GM21381 (cell line): ENCODE measurements around the gene RNF114.
"Not testable (repeated sequence)": the region's sequence is repeated elsewhere in the genome, so short reads cannot be mapped to it uniquely, and the experiment has no call there.

Experiments
- ATAC-seq: cut with Tn5 transposase; IDR thresholded peaks from one replicate; pipeline ENCODE4 v1.9.1; 2021; ENCODE audit warnings: mild to moderate bottlenecking, moderate library complexity; ENCODE audit not compliant: unreplicated experiment

RNF114 gene, protein sequence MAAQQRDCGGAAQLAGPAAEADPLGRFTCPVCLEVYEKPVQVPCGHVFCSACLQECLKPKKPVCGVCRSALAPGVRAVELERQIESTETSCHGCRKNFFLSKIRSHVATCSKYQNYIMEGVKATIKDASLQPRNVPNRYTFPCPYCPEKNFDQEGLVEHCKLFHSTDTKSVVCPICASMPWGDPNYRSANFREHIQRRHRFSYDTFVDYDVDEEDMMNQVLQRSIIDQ

DNA sequence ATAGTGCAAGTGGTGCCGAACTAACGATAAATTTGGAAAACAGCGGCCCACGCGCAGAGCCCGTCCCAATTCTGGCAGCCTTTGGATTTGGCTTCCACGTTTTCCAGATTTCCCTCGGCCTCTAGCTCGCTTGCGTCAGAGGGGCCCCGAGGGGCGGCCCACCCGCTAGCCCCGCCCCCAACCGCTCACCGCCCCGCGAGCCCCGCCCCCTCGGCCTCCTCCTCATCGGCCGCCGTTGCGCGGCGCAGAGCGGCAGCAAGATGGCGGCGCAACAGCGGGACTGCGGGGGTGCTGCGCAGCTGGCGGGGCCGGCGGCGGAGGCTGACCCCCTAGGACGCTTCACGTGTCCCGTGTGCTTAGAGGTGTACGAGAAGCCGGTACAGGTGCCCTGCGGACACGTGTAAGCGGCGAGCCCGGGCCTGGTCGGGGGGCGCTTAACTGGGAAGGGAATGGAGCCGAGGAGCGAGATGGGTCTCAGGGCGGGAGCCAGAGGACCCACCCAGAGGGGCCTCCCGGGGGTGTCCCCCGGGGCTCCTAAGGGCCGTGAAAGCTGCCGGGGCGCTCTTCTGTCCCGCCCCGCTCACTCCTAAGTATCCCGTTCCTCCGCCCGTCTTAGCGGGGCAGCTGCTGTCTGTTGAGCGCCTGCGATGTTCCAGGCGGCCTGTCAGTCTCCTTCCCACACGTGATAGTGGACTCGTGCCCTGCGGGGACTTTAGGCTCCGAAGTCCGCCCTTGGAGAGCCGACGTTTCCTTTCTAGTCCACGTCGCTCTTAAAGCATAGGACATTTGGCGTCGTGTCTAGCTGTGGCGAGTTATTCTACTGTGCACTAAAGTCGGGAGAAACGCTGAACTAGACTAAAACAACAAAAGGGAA lies at the start of gene RNF114:
RNF114 (plus strand) TSS at position 245 of the 874 bp plus-strand sequence; CDS start at position 261, 16 bp downstream.
- ATAC-seq: peak; percentile 68

DNA sequence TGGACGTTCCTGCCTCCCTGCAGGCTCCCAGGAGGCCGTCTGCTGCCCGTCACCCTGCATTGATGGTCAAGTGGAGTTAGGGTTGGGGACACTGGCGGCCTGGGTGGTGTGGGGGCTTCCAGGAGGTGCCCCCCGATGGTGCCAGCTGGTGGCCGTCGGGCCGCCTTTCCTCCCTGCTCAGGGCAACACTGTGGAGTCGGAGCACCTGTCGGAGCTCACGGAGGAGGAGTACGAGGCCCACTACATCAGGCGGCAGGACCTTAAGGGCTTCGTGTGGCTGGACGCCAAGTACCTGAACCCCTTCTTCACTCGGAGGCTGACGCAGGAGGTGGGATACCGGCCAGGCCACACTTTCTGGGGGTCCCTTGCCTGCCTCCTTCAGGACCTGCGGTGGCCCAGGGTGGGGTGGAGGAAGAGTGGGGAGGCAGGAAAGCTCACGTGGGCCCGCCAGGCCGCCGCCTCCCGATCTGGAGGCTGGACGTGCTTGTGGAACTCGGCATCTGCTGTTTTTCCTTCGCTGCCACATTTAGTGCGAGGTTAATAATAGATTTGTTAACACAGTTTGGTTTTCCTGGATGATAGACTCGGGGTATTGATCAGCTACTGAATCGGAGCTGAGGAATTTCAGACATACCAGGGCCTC lies 49.5 kb upstream of the RNF114 start:
- ATAC-seq: no peak

DNA sequence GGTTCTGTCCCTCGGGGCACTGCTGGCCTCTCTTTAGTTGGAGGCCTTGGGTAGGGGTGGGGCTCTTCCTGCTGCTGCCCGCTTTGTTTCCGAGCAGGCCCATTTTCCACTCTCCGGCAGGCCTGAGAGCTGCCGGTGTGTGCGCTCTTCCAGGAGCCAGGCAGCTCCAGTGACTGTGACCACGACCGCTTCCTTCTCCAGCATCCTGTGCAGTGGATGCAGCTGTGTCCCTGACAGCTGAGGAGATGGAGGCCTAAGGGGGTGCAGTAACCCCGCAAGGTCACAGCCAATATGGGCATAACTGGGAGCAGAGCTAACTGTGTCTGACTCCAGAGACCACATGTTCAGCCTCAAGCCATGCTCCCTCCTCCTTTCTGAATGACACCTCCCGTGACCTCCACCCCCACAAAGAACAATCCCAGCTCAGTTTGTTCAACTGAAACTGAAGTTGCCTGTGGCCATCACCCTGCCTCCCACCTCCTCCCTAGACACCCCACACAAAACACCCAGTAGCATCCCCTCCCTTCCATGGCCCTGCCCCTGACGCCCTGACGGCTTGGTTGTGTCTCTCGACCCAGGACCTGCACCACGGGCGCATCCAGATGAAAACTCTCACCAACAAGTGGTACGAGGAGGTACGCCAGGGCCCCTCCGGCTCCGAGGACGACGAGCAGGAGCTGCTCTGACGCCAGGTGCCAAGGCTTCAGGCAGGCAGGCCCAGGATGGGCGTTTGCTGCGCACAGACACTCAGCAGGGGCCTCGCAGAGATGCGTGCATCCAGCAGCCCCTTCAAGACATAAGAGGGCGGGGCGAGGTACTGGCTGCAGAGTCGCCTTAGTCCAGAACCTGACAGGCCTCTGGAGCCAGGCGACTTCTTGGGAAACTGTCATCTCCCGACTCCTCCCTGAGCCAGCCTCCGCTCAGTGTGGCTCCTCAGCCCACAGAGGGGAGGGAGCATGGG lies 48.7 kb upstream of the RNF114 start:
- no peak for ATAC-seq

DNA sequence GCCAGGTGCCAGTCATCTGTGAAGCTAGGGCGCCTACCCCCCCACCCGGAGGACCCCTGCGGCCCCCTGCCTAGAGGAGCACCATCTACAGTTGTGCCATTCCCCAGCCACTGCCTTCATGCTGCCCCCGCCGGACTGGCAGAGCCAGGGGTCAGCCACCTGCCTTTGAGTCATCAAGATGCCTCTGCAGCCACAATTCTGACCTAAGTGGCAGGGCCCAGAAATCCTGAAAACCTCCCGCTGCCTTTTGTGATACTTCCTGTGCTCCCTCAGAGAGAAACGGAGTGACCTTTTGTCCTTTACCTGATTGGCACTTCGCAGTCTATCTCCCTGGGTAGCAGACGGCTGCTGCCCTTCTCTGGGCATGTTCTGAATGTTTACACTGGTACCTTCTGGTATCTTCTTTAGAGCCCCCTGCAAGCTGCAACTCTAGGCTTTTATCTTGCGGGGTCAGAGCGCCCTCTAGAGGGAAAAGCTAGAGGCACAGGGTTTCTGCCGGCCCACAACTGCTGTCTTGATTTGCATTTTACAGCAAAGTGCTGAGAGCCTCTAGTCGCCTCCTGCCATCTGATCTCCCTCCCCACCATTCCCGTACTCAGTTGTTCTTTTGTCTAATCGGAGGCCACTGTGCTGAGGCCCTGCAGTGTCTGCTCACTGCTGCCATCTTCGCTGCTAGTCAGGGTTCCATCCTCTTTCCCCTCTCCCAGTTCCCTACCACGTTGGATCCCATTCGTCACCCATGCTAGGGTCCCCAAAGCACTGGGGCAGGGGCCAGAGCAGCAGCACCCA lies 47.8 kb upstream of the RNF114 start:
- no peak for ATAC-seq

DNA sequence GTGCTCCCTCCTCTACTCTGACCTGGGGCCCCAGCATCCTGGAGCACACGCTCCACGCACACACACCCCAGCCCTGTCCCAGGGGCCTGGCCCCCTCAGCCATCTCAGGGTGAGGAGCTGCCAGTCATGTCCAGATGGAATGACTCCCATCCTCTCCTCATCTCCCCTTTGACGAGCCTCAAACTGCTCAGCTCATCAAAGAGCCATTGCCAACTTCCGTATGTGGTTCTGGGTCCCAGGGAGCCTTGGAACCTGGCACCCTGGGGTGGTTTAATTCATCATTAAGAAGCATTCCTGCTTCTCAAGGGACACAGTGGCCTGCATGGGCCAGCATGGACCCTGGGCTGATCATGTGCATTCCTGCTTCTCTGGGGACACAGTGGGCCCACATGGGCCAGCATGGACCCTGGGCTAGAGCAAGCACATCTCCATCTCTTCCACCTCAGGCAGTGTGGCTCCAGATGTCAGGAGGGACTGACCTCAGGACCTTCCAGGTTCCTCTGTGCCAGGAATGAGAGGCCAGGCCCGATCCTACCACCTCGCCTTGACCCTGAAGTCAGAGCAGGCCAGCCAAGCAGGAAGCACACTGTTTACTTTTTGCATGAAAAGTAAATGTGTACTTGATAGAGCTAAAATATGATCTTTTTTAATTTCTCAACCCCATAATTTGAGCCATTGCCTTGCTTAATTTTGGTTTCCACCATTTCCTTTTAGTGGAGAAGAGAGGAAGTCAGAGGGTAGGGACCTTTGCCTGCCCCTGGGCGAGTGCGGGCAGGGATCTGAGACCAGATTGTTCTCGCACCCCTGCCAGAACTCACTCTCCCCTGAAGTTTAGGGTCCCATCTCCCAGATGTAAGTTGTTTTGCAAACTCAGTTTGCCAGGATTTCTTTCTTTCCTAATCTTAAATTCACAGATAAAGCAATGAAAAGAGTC lies 46.9 kb upstream of the RNF114 start:
- ATAC-seq: no peak

DNA sequence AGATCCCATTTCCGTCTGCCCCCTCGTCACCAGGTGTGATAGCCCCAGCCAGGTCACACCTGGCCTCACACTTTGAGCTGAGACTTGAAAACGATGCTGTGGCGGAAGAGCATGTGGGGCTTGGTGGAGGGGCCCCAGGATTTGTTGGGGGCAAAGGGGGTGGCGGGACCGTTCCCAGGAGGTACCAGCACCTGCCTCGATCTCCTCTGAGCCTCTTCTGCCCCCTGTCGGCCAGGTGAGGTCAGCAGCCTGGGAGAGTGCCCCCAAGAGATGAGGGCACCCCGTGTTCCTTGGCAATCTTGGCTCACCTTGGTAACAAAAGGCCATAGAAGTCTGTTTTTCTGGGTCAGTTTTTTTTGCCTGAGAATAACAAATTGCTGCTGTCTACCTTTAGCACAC lies 46.3 kb upstream of the RNF114 start:
- no peak for ATAC-seq

DNA sequence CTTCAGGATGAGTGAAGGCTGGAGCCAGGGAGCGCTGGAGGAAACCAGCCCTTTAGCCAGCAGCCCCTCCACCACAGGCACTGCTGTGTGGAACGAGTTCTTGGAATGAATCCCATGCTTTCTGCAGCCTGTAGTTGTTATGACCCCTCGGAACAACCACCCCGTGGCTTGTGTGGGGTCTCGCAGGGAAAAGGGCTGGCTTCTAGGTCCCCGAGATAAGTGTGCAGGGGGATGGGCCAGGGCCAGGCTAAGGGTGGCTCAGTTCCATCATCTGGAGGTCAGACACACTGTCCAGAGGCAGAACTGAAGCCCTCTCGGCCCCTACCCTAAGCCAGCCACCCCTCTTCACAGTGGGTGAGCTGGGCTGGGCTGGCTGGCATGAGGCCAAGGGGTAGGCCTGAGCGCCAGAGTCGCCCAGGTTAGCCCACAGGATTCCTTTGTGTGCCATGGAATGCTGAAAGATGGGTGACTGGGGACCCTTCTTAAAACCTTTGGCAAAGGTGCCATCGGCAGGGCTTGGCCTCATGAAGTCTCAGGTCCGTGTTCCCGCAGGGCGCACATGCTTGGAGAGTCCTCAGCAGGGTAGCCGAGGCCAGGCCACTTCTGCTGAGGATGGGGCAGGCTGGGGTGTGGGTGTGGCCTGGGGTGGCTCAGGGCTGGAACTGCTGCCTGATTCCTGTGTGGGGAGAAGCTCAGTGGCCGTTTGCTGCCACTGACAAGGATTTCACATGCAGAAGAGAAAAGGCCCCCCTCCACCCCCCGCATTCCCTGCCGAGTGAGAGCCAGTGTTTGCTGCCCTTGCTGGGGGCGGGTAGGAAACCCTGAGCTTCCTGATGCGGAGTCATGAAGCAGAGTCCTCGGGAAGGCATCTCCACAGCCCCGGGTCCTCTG lies 45.5 kb upstream of the RNF114 start:
- ATAC-seq: no peak

DNA sequence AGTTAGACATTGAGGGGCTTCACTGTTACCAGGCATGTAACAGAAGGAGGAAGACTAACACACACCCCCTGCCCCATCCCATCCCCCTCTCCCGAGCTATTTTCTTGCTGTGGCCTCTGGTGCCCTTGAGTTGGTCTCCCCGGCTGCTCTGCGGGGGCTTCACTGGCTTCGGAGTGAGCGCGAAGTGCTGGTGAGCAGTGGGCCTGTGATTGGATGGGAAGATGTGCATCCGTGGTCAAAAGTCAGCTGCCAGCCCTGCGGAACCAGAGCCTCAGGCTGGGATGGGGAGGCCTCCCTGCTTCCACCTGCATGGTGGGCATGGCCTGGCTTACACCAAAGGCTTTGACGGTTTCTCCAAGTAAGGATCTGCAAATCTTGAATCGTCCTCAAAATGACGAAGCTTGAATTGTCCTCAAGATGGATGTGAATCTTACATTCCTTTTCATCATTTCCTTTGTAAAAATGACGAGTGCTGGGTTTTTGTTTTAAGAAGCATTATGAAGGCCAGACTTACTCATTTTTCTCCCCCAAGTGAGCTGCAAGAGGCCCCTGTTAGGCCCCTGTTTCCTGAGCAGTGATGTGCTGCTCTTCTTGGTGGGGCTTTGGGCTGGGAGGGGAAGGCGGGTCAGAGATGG lies 44.6 kb upstream of the RNF114 start:
- ATAC-seq: no peak

DNA sequence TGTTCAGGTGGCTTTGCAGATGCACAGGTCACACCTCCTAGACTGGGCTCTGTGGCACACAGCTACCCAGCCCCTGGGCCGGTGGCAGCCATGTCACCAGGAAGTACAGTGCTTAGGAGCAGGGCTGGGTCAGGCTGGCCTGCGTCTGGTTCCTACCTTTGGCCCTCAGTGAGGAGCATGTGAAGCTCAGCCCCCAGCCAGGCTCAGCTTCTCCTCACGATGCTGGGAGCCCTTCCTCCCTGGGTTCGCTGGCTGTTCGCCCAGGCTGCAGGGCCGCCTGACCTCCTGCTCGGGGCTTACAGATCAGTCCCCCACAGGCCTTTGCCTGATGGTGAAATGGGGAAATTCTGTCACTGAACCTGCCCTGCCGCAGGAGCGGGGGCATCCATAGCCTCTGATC lies 43.9 kb upstream of the RNF114 start:
- ATAC-seq: no peak

DNA sequence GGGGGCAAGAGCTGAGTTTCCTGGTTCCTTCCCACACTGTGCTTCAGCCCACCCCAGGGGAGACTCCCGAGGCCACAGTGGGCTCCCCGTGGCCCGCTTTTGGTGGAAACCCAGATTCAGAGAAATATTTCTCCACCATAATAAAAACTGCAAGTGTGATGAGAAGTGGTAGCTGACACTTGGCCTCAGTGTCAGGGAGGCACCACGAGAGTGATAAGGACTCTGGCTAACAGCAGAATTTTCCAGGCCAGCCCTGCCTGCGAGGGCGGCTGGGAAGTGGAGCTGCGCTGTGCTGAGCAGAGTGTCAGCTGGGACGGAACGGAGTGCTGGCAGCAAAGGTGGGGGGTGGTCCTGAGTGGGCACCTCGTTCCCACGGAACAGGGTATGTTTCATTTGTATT lies 43.4 kb upstream of the RNF114 start:
- no peak for ATAC-seq

DNA sequence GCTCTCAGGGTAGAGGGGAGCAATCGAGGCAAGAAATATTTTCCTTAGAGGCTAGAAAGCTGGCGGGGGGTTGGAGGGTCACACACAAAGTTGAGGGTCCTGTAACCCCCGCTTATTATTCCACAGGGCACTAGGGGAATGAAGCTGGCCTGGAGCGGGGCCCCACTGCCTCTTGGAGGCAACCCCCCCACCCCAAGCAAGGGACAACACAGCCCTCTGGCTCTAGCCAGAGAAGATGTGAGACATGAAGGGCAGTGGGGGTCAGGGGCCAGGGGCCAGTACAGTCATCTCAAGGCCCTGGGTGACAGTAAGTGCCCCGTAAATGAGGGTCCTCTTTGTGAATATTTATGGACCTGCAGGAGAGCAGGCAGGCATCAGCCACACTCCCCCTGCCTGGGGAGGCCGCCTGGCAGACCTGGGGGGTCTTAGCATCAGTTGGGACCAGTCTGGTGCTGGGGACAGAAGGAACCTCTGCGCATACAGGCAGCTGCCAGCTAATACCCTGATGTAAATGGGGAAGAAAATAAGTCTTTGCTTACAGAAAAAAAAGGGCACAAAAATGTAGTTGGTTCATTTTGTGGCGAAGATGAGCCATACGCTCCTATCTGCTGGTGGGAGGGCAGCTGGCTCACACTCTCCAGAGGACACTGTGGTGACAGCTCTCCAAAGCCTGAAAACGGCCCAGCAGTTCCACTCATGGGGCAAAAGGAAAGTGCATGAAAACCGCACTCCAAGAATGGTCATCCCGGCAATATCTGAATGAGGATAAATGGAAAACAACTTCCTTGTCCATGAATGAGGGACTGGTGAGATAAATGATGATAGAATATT lies 42.7 kb upstream of the RNF114 start:
- ATAC-seq: no peak

DNA sequence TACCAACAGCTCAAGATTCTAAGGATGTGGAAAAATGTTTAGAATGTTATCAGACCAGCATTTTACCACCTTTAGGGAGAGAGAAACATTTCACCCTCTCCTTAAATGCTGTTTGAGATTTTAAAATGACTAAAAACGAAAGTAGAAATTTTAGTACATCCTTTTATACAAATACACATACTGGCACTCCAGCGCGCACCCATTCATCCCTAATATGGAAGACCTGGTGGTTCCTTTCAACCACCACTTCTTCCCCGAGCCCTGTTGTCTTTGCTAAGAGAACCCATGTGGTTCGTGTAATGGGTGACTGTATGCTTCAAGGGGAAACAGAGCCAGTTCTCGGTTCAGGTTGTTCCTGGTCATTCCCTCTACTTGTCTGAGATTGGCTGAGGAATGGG lies 42.1 kb upstream of the RNF114 start:
- no peak for ATAC-seq

DNA sequence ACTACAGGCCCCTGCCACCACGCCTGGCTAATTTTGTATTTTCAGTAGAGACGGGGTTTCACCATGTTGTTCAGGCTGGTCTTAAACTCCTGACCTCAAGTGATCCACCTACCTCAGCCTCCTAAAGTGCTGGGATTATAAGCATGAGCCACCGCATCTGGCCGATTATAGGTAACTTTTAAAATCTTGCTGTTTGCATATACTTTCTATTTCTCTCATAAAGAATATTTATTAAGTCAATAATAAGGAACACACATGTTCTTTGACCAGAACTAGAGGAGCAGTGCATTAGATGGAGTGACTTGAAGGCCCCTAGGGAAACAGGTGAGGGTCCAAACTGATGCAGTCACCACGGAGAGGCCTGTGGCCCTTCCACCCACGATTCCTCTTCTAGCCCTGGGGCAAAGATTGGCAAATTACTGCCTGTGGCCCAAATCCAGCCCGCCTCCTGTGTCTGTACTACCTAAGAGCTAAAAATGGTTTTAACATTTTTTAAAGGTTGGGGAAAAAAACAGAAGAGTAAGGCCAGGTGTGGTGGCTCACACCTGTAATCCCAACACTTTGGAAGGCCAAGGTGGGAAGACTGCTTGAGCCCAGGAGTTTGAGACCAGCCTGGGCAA lies 40.6 kb upstream of the RNF114 start:
- not testable (repeated sequence) for ATAC-seq

DNA sequence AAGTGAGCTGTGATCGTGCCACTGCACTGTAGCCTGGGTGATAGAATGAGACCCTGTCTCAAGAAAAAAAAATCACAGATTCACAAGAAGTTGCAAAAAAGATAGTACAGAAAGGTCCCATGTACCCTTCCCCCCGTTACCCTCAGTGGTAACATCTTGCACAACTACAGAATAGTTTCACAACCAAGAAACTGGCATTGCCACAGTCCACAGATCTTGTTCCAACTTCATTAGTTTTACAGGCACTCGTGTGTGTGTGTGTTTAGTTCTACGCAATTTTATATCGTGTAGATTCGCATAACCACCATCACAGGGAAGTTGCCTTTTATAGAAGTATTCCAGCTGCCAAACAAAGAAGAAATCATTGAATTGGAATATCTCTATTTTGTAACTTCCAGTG lies 40.0 kb upstream of the RNF114 start:
- no peak for ATAC-seq

DNA sequence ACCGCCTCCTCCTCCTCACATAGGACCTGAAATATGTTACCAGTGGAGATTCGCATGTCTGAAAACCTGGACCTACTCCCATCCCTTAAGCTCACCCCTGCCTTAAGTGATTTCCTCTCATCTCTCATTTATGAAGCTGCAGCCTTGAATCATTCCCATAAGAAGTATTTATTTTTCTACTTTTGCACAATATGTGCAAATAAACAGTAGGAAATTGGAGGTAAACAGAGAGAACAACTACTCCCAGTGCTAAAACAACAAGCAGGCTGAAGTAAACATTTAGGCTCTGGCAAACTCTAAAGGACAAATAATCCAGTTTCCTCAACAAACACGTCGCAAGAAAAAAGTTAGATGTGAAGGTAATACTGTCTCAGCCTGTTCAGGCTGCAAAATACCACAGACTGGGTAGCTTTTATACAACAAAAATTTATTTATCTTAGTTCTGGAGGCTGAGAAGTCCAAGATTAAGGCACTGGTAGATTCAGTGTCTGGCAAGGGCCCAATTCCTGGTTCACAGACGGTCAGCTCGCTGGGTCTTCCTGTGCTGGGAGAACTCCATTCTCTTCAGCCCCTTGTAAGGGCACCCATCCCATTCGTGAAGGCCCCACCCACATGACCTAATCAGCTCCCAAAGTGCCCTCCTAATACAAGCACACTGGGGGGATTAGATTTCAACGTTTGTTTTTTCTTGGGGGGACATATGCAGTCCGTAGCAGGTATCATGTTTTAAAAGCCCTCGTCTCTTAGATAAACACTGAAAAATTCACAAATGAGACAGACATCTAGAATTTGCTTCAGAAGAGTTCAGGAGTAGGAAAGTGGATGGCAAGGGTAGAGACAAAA lies 36.4 kb upstream of the RNF114 start:
- no peak for ATAC-seq
